Measurements from ENCODE around the gene CD44.

- TF ChIP-seq CTCF (IDR thresholded peaks at IDR 0.05; ENCODE audit: low read depth, low read length) (no peak), EZH2phosphoT487 (IDR thresholded peaks at IDR 0.05; ENCODE audit: low read depth) (no peak)
These were observed 32.4 kb upstream of the CD44 start for GRCh38 chr11:35106595-35106994.
